HT-29 (cell line): ENCODE data around the gene ROR2. TPM values are rescaled to one million over a fixed set of nuclear protein-coding genes. Genes with fewer than 3 reads are reported as not detected.

Experiments
- DNase-seq: peaks from one replicate; pipeline ENCODE4 v3.0.0-alpha.2; 2015; ENCODE audit warnings: low spot score
- total RNA-seq: library from RNA; depleted of rRNA; stranded (reverse); fragments of >200 nt; shearing (Covaris generic); gene quantifications from 2 replicates; pipeline ENCODE4 v1.2.3, GENCODE V29; 2014

The ROR2 gene
- total RNA-seq, 1 experiment from 2014 or later: not detected

DNA sequence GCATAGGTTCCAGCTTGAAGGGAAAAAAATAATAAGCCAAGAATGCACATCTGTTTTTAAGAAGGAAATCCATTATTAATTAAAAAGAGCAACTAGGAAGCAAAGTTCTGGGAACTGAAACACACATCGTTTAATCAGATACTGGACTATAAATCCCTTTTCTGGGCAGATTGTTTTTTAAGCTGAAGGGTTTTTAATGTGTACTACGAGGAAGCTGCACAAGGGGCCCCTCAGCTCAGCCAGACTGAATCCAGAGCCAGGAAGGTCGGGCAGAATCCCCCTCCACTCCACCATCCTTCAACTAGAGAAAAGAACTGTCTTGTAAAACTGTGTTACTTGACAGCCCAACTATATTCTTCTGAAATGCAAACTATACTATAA lies 49.2 kb downstream of the ROR2 start:
- no peak for DNase-seq

DNA sequence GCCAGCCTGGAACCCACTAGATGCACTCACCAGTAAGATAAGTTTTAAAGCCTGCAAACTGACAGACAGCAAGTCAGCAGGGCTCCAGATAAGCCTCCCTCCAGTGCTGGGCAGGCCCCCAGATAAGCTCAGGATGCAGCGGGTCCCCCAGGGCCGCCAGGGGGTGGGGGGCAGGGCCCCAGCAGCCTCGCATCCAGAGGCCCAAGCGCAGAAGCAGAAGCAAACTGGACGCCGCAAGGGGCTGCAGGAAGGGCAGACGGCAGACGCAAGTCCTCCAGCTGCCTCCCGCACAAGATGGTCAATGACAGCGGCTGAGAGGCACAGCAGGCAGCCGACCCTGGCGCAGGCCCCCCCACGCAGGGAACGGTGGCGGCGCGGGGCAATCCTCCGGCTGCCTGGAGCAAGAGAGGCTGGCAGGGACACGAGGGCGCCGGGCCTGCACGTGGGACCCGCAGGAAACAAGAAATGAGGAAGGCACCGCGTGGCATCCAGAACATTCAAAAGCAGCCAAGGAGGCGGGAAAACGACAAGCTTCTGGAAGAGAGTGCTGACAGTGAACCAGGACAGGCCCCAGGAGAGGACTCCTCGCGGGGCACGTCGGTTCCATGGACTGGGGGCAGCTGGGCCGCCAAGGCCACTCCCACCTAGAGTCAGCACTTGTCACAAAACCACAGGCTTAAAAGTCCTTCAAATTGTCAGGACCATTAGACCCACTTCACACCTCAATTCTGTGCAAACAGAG lies 49.8 kb downstream of the ROR2 start:
- no peak for DNase-seq

DNA sequence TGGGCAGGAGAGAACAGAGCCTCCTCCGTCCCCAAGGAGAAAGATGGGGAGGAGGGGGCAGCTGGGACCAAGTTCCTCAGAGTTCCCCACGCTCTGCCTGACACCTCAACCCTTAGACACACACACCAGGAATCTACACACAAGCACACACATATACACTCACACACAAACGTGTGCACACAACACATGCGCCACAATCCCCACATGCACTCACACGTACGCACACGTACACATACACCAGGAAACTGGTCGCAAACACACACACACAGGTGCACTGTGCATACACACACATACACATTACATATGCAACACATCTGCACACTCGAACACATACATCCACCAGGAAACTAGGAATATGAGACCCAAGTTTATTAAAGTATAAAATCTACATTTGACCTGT lies 50.4 kb downstream of the ROR2 start:
- no peak for DNase-seq

DNA sequence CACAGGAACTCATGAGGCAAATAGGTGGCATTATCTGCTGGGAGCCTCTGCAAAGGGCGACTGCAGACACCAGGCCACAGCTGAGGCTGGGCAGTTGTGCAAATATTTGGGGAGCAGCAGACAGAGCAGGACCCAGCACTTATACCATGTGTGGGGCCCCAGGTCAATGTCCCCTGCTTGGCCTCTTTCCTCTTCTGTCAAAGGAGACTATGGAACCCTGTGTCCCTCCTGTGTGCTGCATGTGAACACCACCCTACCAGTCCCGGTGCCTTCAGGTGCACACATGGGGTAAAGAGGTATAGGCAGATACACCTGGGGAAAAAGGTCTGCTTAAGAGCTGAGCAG lies 50.8 kb downstream of the ROR2 start:
- no peak for DNase-seq

DNA sequence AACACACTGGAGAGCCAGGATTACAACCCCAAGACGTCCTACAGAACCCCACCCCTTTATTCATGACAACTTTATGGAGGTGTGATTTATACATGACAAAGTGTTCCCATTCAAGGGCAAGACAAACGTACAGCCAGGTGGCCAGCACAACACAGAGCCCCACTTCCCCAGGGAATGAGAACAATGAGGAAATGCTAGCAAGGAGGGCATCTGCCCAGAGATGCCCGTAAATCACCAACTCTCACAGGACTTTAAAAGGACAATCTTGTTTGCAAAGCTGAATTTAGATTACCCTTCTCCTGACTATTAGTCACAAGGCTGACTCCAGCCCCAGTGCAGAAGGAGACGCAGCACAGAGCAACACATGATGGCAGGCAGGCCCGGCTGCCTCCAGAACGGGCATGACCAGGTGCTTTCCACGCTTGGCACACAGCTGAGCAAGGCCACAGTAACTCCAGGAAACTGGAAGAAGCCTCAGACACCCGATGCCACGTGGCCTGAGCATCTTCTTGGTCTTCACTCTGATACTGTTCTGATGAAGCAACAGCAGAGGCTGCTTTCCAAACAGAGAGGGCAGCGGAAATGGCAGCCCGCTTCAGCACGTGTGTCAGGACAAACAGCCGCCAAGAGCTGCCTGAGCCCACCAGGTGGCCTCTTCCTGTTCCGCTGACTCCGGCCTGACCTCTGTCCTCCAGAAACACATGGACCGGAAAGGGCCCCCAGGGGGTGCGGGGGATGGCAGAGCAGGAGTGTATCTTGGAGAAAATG lies 51.4 kb downstream of the ROR2 start:
- DNase-seq: peak; percentile 3

DNA sequence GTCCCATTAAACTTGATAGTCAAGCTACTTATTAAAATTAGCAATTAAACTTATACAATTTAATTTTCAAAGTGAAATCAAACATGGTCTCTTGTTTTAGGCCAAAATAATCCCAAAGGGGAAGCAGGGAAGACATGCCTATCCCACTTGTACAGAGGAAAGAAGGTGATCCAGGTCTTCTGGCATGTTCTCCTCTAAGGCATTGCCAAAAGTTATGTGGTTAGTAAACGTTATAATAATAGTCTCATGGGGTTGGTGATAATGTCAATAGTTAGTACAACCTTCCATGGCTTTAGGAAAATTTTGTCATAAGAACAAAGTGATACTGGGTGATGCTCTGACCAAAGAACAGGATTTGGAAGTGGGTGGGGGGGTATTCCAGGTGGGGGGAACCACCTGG lies 52.8 kb downstream of the ROR2 start:
- no peak for DNase-seq

DNA sequence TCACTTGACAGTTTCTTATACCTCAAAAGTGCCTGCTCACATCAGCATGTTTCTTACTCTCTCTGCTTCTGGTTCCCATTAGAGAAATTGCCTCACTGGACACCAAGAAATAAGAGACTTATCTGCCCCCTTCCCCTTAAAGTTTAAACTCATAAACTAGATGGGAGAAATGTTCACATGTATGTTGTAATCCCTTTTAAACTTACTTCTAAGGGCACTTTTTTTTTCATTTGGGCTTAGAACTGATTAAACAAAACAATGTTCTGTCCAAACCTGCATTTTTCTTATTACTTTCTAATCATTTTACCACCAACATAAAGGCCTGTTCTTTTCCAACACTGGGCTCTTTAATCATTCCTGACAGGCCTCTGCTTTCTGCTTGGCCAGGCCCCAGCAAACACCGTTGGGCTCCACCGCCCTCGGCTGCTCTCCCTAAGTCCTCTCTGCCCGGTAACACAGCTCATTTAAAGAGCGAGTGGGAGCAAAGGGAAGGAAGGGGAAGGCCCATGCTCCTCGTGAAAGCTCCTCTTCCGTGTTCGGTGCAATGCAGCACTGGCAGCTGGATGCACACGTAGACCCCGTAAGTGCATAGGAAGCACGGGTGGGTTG lies 53.4 kb downstream of the ROR2 start:
- DNase-seq: no peak

DNA sequence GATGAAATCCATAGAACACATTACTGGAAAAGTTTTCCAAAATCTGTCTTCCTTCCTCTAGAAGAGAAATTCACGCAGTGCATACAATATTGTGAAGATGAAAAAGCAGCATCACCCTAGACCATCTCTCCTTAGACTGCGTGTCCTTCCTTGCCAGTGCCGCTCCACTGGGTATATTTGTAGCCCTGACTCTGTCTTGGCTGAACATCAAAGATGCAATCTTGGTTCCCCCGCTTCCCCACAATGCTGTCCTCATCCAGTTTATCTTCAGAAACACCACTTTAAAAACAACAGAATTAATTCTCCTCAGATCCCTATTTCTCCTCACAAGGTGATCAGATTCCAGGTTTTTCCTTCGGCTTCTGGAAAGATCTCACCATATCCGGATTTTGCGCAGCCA lies 53.9 kb downstream of the ROR2 start:
- no peak for DNase-seq

DNA sequence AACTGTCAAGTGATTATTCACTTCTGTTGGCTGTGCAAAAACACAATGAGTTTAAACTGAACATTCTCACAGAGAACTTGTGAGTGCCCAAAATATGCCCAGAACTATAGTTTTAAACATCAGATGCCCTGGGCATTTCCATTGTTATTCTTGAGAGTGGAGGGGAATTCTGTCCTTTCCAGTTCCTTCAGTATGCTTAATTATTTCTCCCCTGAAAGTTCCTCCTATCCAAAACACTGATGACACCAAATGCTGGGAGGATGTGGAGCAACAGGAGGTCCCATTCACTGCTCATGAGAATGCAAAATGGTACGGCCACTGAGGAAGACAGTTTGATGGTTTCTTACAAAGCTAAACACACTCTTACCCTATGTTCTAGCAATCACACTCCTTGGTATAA lies 55.5 kb downstream of the ROR2 start:
- no peak for DNase-seq

DNA sequence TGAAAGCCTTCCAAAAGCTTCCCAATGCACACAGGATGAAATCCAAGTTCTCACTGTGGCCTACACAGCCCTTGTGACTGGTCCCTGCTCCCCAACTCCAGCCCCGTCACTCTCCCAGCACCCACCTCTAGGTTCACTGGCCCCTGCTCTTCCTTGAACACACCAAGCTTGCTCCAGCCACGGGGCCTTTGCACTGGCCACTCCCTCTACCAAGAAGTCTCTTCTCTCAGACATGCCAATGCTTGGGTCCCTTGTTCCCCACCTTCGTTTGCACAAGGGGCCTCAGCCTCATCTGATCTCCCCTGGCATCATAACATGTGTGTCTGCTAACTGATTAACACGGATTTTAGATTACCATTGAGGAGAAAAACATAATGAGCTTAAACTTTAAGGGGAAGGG lies 56.0 kb downstream of the ROR2 start:
- no peak for DNase-seq

DNA sequence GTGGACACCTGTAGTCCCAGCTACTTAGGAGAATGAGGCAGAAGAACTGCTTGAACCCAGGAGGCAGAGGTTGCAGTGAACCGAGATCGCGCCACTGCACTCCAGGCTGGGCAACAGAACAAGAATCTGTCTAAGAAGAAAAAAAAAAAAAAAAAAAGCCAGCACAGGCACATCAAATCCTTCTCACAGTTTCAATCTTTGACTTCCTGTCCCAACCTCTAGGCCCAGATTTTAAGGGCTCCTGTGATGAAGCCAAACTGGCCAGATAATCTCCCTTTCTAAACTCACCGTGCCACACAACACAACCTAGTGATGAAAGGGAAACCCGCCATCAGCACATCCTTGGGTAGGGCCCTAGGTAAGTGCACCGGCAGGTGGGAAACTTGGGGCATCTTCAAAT lies 58.1 kb downstream of the ROR2 start:
- DNase-seq: no peak

DNA sequence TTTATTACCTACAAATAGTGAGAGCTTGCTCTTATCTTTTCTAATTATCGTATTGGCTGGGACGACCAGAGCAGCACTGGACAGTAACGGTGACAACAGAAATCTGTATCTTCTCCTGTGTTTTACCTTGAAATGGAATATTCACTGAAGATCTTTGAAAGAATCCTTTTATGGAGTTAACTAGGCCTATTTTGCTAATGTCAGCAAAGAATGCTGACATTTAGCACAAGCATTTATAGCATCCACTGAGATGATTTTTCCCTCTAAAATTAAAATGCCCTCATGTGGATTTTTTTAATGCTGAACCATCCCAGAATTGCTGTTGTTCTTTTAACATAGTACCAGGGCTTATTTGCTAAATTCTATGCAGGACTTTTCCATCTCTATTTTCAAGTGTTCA lies 59.4 kb downstream of the ROR2 start:
- DNase-seq: no peak

DNA sequence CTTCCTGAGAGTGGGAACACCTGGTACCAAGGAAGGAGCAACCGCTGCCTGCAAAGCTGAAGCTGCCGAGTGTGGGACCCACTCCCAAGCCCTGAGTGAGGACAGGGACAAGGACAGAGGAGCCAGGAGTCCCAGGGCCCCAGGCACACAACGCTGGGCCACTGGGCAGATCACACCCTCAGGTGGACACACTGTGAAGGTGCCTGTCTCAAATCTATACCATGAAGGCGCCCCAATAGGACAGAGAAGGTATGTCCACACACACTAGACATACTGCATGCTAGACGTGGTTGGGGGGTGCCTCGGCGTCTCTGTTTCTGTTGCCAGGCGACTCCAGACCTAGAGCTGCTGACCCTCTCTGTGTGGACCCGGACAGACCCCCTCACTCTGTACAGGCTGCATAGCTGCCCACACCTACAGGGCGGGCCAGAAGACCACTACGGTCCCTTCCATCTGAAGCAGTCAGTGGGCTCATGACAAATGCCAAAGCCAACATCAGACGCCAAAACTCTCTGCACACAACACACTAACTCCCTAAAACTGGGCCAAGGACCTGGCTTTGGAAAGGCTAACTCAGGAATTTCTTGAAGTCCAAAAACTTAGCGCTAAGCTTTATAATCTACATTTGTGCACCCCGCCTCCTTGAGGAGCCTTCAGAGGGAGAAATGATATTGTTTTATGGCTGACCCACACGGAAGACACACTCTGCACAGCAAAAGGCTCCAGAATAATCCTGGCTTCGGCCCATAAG lies 60.7 kb downstream of the ROR2 start:
- DNase-seq: no peak

DNA sequence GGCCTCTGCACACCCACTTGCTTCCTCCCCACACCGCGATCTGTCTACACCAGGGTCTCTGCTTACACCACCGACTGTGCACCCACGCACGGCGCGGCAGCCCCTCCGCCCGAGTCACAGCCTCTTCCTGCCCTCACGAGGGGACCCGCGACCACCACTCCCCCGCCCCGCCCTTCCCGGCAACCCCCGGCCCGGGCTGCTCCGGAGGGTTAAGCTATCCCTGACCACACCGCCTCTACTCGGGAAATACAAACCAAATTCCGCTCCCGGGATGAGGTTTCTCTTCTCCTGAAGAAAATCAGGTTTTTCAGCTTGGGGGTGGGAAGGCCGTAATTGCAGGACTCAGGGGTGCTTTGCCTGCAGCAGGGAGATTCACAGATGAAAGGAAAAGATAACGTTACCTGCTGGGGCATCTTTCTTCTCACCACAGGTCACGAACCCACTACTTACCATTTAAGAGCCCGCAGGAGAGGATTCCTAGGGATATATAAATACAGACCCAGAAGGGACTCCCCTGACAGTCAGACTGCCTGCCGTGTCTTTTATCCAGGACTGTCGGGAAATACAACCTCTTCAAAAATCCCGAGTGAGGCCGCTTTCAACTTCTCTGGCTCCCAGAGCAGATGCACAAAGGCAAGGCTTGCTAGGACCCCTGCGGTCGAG lies 63.5 kb downstream of the ROR2 start:
- no peak for DNase-seq

DNA sequence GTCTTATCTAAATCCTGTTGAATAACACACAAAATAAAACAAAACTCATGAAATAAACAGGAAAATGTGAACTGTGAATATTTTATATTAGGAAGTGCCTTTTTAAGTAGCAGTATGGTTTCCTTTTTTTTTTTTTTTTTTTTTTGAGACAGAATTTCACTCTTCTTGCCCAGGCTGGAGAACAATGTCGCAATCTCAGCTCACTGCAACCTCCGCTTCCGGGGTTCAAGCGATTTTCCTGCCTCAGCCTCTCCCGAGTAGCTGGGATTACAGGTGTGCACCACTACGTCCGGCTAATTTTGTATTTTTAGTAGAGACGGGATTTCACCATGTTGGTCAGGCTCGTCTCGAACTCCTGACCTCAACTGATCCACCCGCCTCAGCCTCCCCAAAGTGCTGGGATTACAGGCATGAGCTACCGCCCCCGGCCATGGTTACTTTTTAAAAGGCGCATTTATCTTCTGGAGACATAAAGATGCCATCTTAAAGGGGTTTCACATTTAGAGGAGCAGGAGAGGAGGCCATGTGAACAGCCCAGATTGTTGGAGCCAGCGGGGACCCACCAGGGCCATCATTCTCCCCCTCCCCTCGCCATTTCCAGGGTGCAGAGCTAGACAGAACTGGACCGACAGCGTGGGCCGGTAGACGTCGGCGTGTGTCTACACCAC lies 64.1 kb downstream of the ROR2 start:
- no peak for DNase-seq

DNA sequence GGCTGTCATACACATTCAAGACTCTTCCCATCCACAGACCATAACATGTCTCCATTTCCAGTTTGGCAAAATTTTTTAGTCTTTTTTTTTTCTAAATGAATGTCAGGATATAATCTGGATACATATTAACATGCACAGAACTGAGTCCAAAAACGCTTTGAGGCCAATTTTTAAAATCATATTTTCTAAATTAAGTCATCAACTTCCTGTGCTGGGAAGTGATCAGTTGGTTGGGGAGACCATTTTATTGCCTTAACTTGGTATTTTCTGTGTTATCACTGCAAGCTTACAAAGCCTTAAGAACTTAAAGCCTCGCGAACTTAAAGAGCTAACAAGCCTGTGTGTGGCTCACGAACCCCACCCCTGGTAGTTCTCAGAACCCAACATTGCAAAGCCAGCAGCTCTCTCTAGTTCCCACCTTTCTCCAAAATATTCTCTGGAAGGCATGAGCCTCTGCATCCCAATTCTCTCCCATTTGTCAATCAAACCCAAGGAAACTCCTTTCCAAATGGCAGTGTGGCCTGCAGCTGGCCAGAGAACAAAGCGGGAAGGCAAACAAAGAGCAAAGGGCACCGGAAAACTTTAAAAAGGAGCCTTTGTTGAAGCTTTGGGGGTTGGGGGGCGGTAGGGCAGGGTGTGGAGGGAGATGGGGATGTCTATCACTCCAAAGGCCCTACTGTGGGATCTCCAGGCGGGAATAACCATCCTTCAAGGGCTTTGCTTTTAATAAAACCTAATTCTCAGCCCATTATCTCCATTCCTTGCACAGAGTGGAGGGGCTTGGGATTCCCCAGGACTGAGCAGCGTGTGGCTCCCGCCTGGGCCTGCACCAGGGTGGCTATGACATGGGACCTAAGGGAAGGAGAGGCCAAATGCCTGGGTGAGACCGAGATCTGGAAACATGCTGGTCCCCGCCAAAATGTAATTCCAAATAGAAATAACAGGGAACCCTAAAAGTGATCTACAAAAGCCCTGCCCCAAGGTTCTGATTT lies 65.0 kb downstream of the ROR2 start:
- no peak for DNase-seq

DNA sequence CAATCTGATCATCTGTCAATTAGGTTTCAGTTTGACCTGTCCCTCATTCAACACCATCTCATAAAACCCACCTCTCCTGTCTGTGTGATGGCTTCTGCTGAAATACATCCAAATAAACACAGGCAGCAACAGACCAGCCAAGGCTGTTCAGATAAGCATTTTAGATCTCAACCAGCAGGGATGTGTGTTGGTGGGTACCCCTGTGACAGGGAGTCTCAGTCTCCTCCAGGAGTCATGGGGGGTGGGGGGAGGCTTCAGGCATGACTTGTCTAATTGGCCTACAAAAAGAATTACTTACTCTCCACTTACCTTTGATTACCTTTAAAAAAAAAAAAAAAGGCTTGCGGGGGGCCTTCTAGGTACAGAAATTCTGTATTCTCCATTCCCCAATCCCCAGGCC lies 65.9 kb downstream of the ROR2 start:
- no peak for DNase-seq

DNA sequence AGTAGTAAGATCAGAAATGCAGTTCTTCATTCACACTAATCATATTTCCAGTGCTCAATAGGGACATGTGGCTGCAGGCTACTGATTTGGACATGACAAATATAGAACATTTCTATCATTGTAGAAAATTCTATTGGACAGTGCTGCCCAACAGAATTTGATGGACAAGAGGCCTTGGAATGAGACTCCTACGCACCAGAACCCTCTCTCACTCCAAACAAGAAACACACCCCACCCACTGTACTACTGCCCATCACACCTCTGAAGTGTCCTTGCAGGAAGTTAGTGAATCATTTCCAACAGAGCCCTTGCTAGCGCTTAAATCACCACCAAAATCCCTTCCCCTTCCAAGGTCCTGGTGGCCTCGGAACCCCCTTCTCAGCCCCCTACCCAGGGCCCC lies 66.5 kb downstream of the ROR2 start:
- no peak for DNase-seq

DNA sequence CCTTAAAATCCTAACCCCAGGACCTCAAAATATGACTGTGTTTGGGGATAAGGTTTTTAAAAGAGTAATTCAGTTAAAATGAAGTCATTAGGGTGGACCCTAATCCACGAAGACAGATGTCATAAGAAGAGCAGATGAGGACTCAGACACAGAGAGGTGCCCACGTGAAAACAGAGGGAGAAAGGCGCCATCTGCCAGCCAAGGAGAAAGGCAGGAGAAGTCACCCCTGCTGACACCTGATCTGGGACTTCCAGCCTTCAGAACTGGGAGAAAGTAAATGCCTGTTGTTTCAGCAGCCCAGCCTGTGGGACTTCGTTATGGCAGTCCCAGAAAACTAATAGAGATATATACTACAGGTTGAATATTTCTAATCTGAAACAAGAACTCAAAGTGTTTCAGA lies 67.4 kb downstream of the ROR2 start:
- no peak for DNase-seq

DNA sequence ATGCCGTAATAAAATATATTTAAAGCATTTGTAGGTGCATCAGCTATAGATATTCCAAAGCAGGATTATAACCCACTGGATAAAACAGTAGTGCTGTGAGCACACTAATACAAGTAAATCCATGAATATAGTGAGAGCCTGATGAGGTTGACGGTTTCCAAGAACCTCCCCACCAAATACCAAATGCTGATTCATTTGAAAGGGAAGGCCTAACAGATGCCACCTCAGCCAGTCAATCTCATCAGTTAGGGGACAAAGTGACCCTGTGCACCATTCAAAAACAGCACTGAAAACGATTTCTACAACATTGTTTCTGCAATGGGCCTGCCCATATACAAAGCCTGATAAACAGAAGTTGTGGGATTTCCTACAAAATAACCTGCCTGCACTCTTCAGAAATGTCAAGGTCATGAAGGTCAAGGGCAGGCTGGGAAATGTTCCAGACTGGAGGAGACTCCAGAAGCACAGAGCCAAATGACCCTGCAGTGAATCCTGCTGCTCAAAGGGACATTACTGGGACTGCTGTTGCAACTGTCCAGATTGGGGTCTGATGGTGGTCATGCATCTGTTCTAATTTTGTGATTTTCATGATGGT lies 69.6 kb downstream of the ROR2 start:
- DNase-seq: no peak
